HL-60 (cell line): ENCODE results near the gene MEOX1.

Source experiments
- DNase-seq, 2 experiments: peaks; one replicate each; pipeline ENCODE4 v3.0.0-alpha.2; 2010 to 2020; ENCODE audit warnings: low read depth in 1 of 2, low spot score in 1 of 2
- H3K27ac ChIP-seq: fragments of 250-450 bp; sonication (Bioruptor Pico); replicated peaks from 2 replicates; pipeline ENCODE4 v1.5.1; 2020; ENCODE audit warnings: mild to moderate bottlenecking, moderate library complexity
- H3K27me3 ChIP-seq: fragments of 250-450 bp; sonication (Bioruptor Pico); 2 replicates; pipeline ENCODE4 v1.5.1; 2021; ENCODE audit warnings: mild to moderate bottlenecking, moderate library complexity; ENCODE audit not compliant: insufficient read depth, poor library complexity, severe bottlenecking
- H3K4me3 ChIP-seq: replicated peaks from 2 replicates; pipeline ENCODE4 v1.5.1; 2011; ENCODE audit warnings: mild to moderate bottlenecking, control low read depth, low read length; ENCODE audit not compliant: insufficient read depth
- GABPA ChIP-seq: IDR thresholded peaks from 2 replicates; pipeline ENCODE4 v1.6.1; 2012; ENCODE audit warnings: low read depth
- POLR2AphosphoS5 ChIP-seq: IDR thresholded peaks from 2 replicates; pipeline ENCODE4 v1.6.1; 2012; ENCODE audit warnings: low read depth
- SPI1 ChIP-seq: IDR thresholded peaks from 2 replicates; pipeline ENCODE4 v1.6.1; 2012; ENCODE audit warnings: low read depth, mild to moderate bottlenecking, borderline replicate concordance
- TF ChIP-seq, protein P1 (sequence below): IDR thresholded peaks from one replicate; pipeline ENCODE4 v1.5.1; 2011; ENCODE audit warnings: low read length, control low read depth, inconsistent platforms; ENCODE audit not compliant: insufficient read depth
- TF ChIP-seq, protein P2 (sequence below): IDR thresholded peaks from 2 replicates; pipeline ENCODE4 v1.6.1; 2012; ENCODE audit warnings: low read depth; ENCODE audit not compliant: insufficient replicate concordance

MEOX1 gene

DNA sequence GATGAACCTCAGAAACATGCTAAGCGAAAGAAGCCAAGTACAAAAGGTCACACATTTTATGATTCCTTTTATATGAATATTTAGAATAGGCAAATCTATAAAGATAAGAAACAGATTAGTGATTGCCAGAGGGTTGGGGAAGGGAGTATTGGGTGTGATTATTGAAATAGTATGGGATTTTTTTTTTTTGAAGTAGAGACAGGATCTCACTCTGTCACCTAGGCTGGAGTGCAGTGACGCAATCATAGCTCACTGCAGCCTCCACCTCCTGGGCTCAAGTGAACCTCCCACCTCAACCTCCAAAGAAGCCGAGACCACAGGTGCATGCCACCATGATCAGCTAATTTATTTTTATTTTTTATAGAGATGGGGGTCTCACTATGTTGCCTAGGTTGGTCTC lies 35.7 kb downstream of the MEOX1 start:
- DNase-seq: no peak
- no peaks in the 10 kb centered on the region for H3K27me3 ChIP-seq
- H3K4me3 ChIP-seq: no peak overlapping the region
- TF ChIP-seq GABPA (no peak), POLR2AphosphoS5 (no peak), SPI1 (no peak)
- TF ChIP-seq, protein P1, sequence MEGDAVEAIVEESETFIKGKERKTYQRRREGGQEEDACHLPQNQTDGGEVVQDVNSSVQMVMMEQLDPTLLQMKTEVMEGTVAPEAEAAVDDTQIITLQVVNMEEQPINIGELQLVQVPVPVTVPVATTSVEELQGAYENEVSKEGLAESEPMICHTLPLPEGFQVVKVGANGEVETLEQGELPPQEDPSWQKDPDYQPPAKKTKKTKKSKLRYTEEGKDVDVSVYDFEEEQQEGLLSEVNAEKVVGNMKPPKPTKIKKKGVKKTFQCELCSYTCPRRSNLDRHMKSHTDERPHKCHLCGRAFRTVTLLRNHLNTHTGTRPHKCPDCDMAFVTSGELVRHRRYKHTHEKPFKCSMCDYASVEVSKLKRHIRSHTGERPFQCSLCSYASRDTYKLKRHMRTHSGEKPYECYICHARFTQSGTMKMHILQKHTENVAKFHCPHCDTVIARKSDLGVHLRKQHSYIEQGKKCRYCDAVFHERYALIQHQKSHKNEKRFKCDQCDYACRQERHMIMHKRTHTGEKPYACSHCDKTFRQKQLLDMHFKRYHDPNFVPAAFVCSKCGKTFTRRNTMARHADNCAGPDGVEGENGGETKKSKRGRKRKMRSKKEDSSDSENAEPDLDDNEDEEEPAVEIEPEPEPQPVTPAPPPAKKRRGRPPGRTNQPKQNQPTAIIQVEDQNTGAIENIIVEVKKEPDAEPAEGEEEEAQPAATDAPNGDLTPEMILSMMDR: no peak
- TF ChIP-seq, protein P2, sequence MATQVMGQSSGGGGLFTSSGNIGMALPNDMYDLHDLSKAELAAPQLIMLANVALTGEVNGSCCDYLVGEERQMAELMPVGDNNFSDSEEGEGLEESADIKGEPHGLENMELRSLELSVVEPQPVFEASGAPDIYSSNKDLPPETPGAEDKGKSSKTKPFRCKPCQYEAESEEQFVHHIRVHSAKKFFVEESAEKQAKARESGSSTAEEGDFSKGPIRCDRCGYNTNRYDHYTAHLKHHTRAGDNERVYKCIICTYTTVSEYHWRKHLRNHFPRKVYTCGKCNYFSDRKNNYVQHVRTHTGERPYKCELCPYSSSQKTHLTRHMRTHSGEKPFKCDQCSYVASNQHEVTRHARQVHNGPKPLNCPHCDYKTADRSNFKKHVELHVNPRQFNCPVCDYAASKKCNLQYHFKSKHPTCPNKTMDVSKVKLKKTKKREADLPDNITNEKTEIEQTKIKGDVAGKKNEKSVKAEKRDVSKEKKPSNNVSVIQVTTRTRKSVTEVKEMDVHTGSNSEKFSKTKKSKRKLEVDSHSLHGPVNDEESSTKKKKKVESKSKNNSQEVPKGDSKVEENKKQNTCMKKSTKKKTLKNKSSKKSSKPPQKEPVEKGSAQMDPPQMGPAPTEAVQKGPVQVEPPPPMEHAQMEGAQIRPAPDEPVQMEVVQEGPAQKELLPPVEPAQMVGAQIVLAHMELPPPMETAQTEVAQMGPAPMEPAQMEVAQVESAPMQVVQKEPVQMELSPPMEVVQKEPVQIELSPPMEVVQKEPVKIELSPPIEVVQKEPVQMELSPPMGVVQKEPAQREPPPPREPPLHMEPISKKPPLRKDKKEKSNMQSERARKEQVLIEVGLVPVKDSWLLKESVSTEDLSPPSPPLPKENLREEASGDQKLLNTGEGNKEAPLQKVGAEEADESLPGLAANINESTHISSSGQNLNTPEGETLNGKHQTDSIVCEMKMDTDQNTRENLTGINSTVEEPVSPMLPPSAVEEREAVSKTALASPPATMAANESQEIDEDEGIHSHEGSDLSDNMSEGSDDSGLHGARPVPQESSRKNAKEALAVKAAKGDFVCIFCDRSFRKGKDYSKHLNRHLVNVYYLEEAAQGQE: no peak
- no peak overlapping the region for H3K27ac ChIP-seq

DNA sequence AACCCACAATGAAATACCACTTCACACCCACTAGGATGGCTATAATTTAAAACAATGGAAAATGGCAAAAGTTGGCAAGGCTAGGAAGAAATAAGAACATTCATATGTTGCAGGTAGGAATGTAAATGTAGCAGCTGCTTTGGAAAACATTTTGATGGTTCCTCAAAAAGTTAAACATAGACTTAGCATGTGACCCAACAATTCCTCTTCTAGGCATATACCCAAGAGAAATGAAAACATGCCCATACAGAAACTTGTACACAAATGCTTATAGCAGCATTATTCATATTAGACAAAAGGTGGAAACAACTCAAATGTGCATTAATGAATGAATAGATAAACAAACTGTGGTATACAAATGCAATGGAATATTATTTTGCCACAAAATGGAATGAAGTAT lies 36.1 kb downstream of the MEOX1 start:
- no peak for DNase-seq
- Histone ChIP-seq H3K27me3 (no peaks in the 10 kb centered on the region), H3K4me3 (no peak overlapping the region), H3K27ac (no peak overlapping the region)
- TF ChIP-seq, protein P1: no peak
- TF ChIP-seq, protein P2: no peak

DNA sequence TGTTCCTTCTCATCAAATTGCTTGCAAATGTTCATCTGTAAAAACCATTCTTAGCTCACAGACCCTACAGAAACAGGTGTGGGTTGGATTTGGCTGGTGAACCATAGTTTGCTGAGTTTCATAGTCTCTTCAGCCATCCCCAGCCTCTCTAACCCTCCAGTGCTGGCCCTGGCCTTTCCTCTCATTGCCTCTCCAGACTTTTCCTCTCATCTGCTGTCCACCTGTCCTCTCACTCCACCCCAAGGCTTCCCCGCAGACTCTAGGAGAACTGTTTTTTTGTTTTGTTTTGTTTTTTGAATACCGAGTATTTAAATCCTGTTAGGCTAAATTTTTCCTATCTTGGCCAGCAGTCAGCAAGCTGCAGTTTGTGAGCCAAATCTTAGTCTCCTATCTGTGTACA lies 41.1 kb downstream of the MEOX1 start:
- H3K27ac ChIP-seq: no peak overlapping the region
- no peak for TF ChIP-seq SPI1
- TF ChIP-seq, protein P2: no peak
- no peak overlapping the region for H3K4me3 ChIP-seq
- no peaks in the 10 kb centered on the region for H3K27me3 ChIP-seq
- DNase-seq: no peak

DNA sequence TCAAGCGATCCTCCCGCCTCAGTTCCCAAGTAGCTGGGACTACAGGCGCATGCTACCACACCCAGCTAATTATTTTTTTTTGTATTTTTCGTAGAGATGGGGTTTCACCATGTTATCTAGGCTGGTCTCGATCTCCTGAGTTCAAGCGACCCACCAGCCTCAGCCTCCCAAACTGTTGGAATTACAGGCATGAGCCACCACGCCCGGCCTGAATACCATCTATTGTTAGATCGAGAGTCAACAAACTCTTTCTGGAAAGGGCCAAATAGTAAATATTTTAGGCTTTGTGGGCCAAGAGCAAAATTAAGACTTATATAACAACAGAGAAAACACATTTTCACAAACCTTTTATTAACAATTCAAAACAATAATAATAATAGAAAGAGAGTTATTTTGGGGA lies 41.6 kb downstream of the MEOX1 start:
- Histone ChIP-seq H3K27me3 (no peaks in the 10 kb centered on the region), H3K4me3 (no peak overlapping the region), H3K27ac (no peak overlapping the region)
- no peak for DNase-seq
- no peak for TF ChIP-seq POLR2AphosphoS5
- TF ChIP-seq, protein P1: no peak
- TF ChIP-seq, protein P2: no peak
- TF ChIP-seq GABPA: no peak
- no peak for TF ChIP-seq SPI1
